ENCODE measurements around the gene ANKRD29.

- no peak for TF ChIP-seq CTCF (IDR thresholded peaks at IDR 0.05)
- TF ChIP-seq TEAD4 (IDR thresholded peaks at IDR 0.05; ENCODE audit: borderline replicate concordance, insufficient read depth) = no peak
- TF ChIP-seq EP300 (IDR thresholded peaks at IDR 0.05; ENCODE audit: borderline replicate concordance in 1 of 2, low read depth in 1 of 2, low read length in 1 of 2) = no peak
- TF ChIP-seq POLR2AphosphoS5 (IDR thresholded peaks at IDR 0.05; ENCODE audit: low read depth, low read length) = no peak
- no peak for TF ChIP-seq ELF1 (IDR thresholded peaks at IDR 0.05)
- TF ChIP-seq ZBTB33 (IDR thresholded peaks at IDR 0.05; ENCODE audit: borderline replicate concordance, low read depth) = no peak
- no peak for TF ChIP-seq REST (IDR thresholded peaks at IDR 0.05; ENCODE audit: low read depth, low read length)
- no peak for TF ChIP-seq MXI1 (IDR thresholded peaks at IDR 0.05; ENCODE audit: low read depth, low read length)
These were observed 69.8 kb downstream of the ANKRD29 start for GRCh38 chr18:23592911-23593310.

Measured in SK-N-SH (cell line).